ENCODE results near the gene PDF.

GRCh38 chr16:69309316-69309715 is 21.1 kb downstream of the PDF start:
- TF ChIP-seq, protein P1, sequence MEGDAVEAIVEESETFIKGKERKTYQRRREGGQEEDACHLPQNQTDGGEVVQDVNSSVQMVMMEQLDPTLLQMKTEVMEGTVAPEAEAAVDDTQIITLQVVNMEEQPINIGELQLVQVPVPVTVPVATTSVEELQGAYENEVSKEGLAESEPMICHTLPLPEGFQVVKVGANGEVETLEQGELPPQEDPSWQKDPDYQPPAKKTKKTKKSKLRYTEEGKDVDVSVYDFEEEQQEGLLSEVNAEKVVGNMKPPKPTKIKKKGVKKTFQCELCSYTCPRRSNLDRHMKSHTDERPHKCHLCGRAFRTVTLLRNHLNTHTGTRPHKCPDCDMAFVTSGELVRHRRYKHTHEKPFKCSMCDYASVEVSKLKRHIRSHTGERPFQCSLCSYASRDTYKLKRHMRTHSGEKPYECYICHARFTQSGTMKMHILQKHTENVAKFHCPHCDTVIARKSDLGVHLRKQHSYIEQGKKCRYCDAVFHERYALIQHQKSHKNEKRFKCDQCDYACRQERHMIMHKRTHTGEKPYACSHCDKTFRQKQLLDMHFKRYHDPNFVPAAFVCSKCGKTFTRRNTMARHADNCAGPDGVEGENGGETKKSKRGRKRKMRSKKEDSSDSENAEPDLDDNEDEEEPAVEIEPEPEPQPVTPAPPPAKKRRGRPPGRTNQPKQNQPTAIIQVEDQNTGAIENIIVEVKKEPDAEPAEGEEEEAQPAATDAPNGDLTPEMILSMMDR (IDR thresholded peaks at IDR 0.05): no peak
- TF ChIP-seq ZFX (IDR thresholded peaks at IDR 0.05; ENCODE audit: borderline replicate concordance): no peak
